Right lobe of liver (tissue), 6 donors: ENCODE measurements around the gene GRM7. TPM values are rescaled to one million over a fixed set of nuclear protein-coding genes. Genes with fewer than 3 reads are reported as not detected.
A peak's percentile ranks its signal among the peaks of the same experiment; 100 is the strongest.

Experiments used
- ATAC-seq, 4 donors: fragments of 200-7000 bp; cut with Tn5 transposase; one replicate each; pipeline ENCODE4 v1.9.1; 2020; ENCODE audit warnings: mild to moderate bottlenecking in 4 of 4, moderate library complexity in 4 of 4
- DNase-seq, 3 donors: peaks; one replicate each; pipeline ENCODE4 v3.0.0-alpha.2; 2020
- H3K27ac ChIP-seq, 3 donors: fragments of 200-600 bp; one replicate each; pipeline ENCODE4 v1.8.0; 2022
- H3K27me3 ChIP-seq, 2 donors: fragments of 200-600 bp; one replicate each; pipeline ENCODE4 v1.8.0; 2022
- H3K36me3 ChIP-seq, 4 donors: fragments of 200-600 bp; sonication (generic) in 1 of 4; one replicate each; pipeline versions ENCODE4 v1.5.1 to v1.8.0; 2017 to 2022; ENCODE audit warnings: control low read depth in 1 of 4
- H3K4me1 ChIP-seq, 4 donors: fragments of 200-600 bp; sonication (generic) in 1 of 4; one replicate each; pipeline versions ENCODE4 v1.5.1 to v1.8.0; 2017 to 2022; ENCODE audit warnings: control low read depth in 1 of 4
- H3K4me3 ChIP-seq, 3 donors: fragments of 200-600 bp; one replicate each; pipeline ENCODE4 v1.8.0; 2022
- H3K9me3 ChIP-seq, 4 donors: fragments of 200-600 bp; sonication (generic) in 1 of 4; one replicate each; pipeline versions ENCODE4 v1.5.1 to v1.8.0; 2017 to 2022; ENCODE audit warnings: control low read depth in 1 of 4
- POLR2A ChIP-seq: fragments of 450-650 bp; IDR thresholded peaks from one replicate; pipeline ENCODE4 v1.6.1; 2017; ENCODE audit warnings: antibody characterized with exemption, mild to moderate bottlenecking
- WGBS: methylation state at CpG from one replicate; pipeline ENCODE4 v1.1.6; 2018; ENCODE audit warnings: low coverage, low lambda C conversion rate; ENCODE audit not compliant: insufficient coverage; ENCODE audit errors: missing lambda C conversion rate; 5-methylcytosine and 5-hydroxymethylcytosine counted together
- intact Hi-C, 2 donors: fragments of 100-400 bp; cut with DNase I; formaldehyde crosslinking; loops; one replicate each; pipeline versions ENCODE4 v1.11.2 to v1.14.1; 2022
- total RNA-seq, 6 experiments: library from RNA; depleted of rRNA in 2 of 6; stranded (reverse); fragments of >200 nt in 2 of 6; fragmentation: NEBNext Ultra II Directional in 3 of 6; extraction: Animal tissue kit (Norgen Biotek cat#: 25700) in 3 of 6; gene quantifications; one replicate each; pipeline versions ENCODE4 v1.1.0 to v1.2.4, GENCODE V29; 2016 to 2023
- TF ChIP-seq, protein P1 (sequence below), 4 donors: fragments of 200-600 bp in 3 of 4; fragments of 450-650 bp in 1 of 4; IDR thresholded peaks; one replicate each; pipeline versions ENCODE4 v1.5.1 to v1.8.0; 2016 to 2022; ENCODE audit warnings: antibody characterized with exemption in 4 of 4, mild to moderate bottlenecking in 2 of 4
- donor health status: DM: no; HTN: yes; CAD: no.
- donor health status: DM: no; HTN: no; CAD: no.
- donor health status: DM: no; HTN: no; CAD: no.
- donor health status: DM: no; HTN: yes; CAD: no.
- donor health status: DM: no; HTN: yes; CAD: no.

The GRM7 gene
- total RNA-seq, 6 experiments from 2014 or later, result 0.20 to 0.56 TPM; not detected in 4

DNA sequence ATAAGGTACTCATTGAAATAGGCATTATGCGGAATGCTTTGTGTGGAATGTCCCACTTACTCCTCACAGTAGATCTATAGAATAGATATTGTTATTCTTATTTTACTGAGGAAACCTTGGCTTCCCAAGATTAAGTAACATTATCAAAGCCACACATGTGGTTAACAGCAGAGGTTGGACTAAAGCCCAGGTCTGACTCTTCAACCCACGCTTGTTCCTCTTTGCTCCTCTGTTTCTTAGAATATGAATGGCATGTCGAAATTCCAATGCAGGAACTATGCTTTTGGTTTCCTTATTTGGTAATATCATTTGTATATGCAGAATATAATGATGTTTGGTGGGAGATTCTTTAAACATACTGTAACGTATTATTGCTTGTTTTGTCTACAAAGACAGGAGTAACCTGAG lies 821.9 kb downstream of the GRM7 start:
- intact Hi-C loops, result no loop called here

DNA sequence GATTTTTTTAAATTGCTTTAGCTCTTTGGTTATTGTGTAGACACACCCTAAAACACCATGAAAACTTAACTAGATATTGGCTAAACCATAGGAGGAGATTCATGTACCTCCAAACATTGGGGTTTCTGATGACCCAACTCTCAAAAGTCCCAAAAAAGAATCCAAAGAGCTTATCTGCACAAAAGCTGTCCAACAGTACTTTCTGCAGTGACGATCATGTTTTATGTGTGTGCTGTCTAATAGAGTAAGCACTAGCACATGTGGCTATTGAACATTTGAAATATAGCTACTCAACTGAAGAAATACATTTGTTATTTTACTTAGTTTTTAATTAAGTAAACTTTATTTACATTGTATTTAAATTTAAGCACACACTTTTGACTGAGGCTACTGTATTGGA lies 822.5 kb downstream of the GRM7 start:
- intact Hi-C loops, result no loop called here
- Histone ChIP-seq H3K4me1 (no peaks in the 10 kb centered on the region), H3K27ac (no peak overlapping the region), H3K4me3 (no peak overlapping the region), H3K36me3 (no peaks in the 10 kb centered on the region), H3K27me3 (no peaks in the 10 kb centered on the region), H3K9me3 (no peaks in the 10 kb centered on the region)
- no peak for DNase-seq
- WGBS, result 69% methylated on average over 1 of the region's 1 CpG
- no peak for TF ChIP-seq POLR2A
- TF ChIP-seq, protein P1, sequence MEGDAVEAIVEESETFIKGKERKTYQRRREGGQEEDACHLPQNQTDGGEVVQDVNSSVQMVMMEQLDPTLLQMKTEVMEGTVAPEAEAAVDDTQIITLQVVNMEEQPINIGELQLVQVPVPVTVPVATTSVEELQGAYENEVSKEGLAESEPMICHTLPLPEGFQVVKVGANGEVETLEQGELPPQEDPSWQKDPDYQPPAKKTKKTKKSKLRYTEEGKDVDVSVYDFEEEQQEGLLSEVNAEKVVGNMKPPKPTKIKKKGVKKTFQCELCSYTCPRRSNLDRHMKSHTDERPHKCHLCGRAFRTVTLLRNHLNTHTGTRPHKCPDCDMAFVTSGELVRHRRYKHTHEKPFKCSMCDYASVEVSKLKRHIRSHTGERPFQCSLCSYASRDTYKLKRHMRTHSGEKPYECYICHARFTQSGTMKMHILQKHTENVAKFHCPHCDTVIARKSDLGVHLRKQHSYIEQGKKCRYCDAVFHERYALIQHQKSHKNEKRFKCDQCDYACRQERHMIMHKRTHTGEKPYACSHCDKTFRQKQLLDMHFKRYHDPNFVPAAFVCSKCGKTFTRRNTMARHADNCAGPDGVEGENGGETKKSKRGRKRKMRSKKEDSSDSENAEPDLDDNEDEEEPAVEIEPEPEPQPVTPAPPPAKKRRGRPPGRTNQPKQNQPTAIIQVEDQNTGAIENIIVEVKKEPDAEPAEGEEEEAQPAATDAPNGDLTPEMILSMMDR (IDR thresholded peaks at IDR 0.05), result no peak
- ATAC-seq, result peak in 1 of 4 donors; percentile 33

More for the DNA sequence above, 821.9 kb downstream of the GRM7 start:
- H3K4me3 ChIP-seq, result no peak overlapping the region
- 28% methylated on average over 4 of the region's 4 CpGs for WGBS
- H3K27me3 ChIP-seq, result no peaks in the 10 kb centered on the region
- ATAC-seq, result peak; percentile 50 to 94 (median 66)
- TF ChIP-seq, protein P1 (IDR thresholded peaks at IDR 0.05), result no peak
- no peak for TF ChIP-seq POLR2A
- peak in 1 of 3 donors; percentile 21 for DNase-seq
- H3K4me1 ChIP-seq, result no peaks in the 10 kb centered on the region
- no peaks in the 10 kb centered on the region for H3K36me3 ChIP-seq
- no peak overlapping the region for H3K27ac ChIP-seq
- no peaks in the 10 kb centered on the region for H3K9me3 ChIP-seq

DNA sequence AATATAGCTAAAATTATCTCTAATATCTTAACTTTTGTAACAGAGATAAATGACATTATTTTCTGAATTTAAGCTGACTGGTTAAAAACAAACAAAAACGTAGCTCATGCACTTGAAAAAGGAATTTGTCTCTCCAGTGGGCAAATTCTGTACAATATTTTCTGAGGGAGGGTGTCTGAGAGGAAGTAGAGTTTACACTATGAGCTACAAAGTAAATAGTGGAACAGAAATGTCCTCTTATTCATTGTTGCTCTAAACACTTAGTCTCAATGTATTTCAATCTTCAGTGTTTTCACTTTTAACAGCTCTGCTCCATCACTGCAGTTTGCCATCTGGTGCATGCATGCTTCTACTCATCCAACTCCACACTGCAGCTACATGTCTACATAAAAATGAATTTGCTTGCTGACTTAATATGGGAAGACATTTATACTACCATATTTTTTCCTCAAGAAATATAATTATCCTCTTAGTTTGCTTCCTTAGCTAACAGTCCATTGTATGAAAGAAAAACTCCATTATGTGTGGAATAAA lies 823.3 kb downstream of the GRM7 start:
- Histone ChIP-seq H3K27ac (no peak overlapping the region), H3K36me3 (no peaks in the 10 kb centered on the region), H3K4me3 (no peak overlapping the region), H3K9me3 (no peaks in the 10 kb centered on the region), H3K4me1 (no peaks in the 10 kb centered on the region), H3K27me3 (no peaks in the 10 kb centered on the region)
- WGBS, result 17% methylated on average over 1 of the region's 1 CpG
- no peak for DNase-seq
- ATAC-seq, result no peak
- intact Hi-C loops, result no loop called here
- TF ChIP-seq, protein P1 (IDR thresholded peaks at IDR 0.05), result no peak
- no peak for TF ChIP-seq POLR2A

DNA sequence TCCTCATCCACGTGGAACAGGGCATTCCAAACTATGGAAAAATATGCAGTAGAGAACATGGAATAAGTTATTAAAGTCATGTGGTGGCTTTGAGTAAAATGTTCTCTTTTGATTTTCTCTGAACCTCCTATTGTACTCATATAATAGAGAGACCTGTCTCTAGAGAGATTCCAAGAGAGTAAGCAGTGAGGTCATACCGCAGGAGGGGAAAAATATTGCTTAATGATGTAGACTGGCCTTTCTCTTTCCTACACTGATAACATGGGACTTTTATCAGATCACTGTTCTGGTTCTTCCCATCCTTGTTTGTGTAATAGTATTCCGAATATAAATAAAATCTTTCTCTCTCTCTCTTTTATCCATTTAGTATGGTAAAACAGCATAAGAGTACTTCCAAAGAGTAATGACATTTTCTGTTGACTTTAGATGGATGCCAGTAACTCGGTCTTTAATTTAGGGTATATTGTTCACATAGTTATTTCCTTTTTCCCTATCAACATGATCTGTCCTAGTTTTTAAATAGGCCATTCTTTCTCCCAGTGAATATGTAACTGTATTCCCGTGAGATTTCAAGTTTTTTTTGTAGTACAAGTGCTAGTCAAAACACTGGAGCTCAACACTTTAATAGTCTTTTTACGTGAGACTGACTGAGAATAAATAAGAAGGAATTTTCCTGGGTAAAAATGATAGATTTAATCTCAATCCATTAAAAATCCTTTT lies 826.7 kb downstream of the GRM7 start:
- no peaks in the 10 kb centered on the region for H3K27me3 ChIP-seq
- no peaks in the 10 kb centered on the region for H3K36me3 ChIP-seq
- H3K27ac ChIP-seq, result no peak overlapping the region
- TF ChIP-seq, protein P1 (IDR thresholded peaks at IDR 0.05), result no peak
- no peak for TF ChIP-seq POLR2A
- ATAC-seq, result no peak
- H3K9me3 ChIP-seq, result no peaks in the 10 kb centered on the region
- WGBS, result 67% methylated on average over 6 of the region's 6 CpGs
- no peak overlapping the region for H3K4me3 ChIP-seq
- no peaks in the 10 kb centered on the region for H3K4me1 ChIP-seq
- no peak for DNase-seq
- intact Hi-C loops, result no loop called here
